Nephron progenitor cell (in vitro differentiated cells): ENCODE measurements around the gene MSANTD7.
A peak's percentile ranks its signal among the peaks of the same experiment; 100 is the strongest.

Experiments
- DNase-seq: peaks from one replicate; pipeline ENCODE4 v3.0.0; 2021
- H3K27ac Mint-ChIP-seq: 2 replicates; pipeline ENCODE4 v1.8.0; 2021; ENCODE audit warnings: mild to moderate bottlenecking, moderate library complexity, mixed read lengths
- H3K27me3 Mint-ChIP-seq: 2 replicates; pipeline ENCODE4 v1.8.0; 2021; ENCODE audit warnings: mild to moderate bottlenecking, low read depth, mixed read lengths; ENCODE audit not compliant: poor library complexity
- H3K36me3 Mint-ChIP-seq: 2 replicates; pipeline ENCODE4 v1.8.0; 2021; ENCODE audit warnings: low read depth, mixed read lengths
- H3K4me1 Mint-ChIP-seq: 2 replicates; pipeline ENCODE4 v1.8.0; 2021; ENCODE audit warnings: mixed read lengths
- H3K4me3 Mint-ChIP-seq: 2 replicates; pipeline ENCODE4 v1.8.0; 2021; ENCODE audit warnings: mild to moderate bottlenecking, moderate library complexity, mixed read lengths
- H3K9me3 Mint-ChIP-seq: 2 replicates; pipeline ENCODE4 v1.8.0; 2021; ENCODE audit warnings: mild to moderate bottlenecking, moderate library complexity, mixed read lengths
- TF ChIP-seq, protein P1 (sequence below): fragments of 200-600 bp; sonication (generic); IDR thresholded peaks from 2 replicates; pipeline ENCODE4 v1.5.0; 2021; ENCODE audit warnings: antibody characterized with exemption

MSANTD7 gene

DNA sequence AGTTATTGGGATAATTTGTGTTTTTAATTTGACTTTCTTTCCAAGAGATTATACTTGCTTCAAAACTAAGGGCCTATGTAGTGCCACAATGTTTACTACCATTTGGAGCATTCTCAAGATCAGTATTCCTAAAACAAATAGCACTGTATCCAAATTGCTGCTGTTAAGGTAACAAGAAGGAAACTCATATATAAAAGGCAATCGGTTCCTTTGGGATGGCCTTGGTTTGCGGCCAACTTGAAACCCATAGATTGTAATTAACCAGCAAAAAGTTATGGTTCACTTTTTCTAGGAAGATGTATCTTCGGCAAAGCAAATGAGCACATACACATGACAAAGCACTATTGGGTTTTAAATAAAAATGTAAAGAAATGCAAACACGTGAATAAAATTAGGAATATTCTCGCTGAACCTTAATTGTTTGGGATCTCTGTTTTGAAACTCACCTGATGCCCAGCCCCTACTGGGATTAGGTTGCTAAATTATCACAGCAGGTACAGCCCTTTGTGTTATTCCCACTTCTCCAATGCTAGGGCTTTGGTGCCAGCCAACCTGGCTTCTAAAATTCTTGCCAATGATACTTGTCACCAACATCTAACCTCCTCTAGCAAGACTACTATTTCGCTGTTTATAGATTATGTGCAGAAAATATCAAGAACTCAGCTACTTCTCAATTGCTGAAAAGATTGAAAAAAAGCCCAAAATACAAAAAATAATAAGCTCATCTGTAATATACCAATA, 16.3 kb upstream of the MSANTD7 start:
- H3K27me3 Mint-ChIP-seq: peaks cover 11% of the 10 kb centered on the region
- H3K36me3 Mint-ChIP-seq: no peaks in the 10 kb centered on the region
- no peak overlapping the region for H3K27ac Mint-ChIP-seq
- TF ChIP-seq, protein P1, sequence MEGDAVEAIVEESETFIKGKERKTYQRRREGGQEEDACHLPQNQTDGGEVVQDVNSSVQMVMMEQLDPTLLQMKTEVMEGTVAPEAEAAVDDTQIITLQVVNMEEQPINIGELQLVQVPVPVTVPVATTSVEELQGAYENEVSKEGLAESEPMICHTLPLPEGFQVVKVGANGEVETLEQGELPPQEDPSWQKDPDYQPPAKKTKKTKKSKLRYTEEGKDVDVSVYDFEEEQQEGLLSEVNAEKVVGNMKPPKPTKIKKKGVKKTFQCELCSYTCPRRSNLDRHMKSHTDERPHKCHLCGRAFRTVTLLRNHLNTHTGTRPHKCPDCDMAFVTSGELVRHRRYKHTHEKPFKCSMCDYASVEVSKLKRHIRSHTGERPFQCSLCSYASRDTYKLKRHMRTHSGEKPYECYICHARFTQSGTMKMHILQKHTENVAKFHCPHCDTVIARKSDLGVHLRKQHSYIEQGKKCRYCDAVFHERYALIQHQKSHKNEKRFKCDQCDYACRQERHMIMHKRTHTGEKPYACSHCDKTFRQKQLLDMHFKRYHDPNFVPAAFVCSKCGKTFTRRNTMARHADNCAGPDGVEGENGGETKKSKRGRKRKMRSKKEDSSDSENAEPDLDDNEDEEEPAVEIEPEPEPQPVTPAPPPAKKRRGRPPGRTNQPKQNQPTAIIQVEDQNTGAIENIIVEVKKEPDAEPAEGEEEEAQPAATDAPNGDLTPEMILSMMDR: no peak
- H3K4me3 Mint-ChIP-seq: no peak overlapping the region
- DNase-seq: no peak
- no peaks in the 10 kb centered on the region for H3K9me3 Mint-ChIP-seq
- peaks cover 11% of the 10 kb centered on the region for H3K4me1 Mint-ChIP-seq

DNA sequence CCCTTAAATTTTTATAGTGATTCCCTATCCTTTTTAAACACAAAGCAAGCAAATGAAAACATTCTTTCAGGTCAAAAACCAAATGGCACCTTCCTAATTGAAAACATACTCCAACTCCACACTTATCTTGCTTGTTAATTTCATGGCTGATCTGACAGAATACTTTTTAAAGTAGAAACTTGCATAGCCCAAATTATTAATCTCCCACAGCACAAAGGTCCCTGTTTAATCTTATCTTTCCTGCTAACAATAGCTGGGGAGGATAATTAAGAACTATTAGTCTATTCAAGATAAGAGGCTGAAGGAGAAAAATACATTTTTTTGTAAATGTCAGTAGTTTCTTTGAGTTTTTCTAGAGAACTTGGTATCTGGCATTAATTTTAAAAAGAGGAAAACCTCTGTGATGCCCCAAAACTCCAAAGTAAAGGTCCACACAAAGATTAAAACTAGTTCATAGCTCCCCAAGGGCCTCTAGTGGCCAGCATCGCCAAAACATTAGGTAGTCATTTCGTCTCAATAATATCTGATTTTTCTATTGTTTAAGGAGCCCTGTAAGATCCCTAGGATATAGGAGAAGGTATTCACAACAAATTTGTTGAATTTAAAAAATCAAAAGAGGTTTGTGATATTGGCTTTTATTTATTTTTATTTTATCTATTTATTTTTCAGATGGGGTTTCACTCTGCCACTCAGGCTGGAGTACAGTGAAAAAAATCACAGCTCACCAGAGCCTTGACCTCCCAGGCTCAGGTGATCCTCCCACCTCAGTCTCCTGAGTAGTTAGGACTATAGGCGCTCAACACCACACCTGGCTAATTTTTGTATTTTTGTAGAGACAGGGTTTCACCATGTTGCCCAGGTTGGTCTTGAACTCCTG, 15.0 kb upstream of the MSANTD7 start:
- TF ChIP-seq, protein P1: peak; percentile 65
- peak; percentile 22 for DNase-seq
- Mint-ChIP-seq H3K4me1 (peaks cover 11% of the 10 kb centered on the region), H3K27ac (no peak overlapping the region), H3K9me3 (no peaks in the 10 kb centered on the region), H3K27me3 (peaks cover 11% of the 10 kb centered on the region), H3K4me3 (no peak overlapping the region), H3K36me3 (no peaks in the 10 kb centered on the region)

DNA sequence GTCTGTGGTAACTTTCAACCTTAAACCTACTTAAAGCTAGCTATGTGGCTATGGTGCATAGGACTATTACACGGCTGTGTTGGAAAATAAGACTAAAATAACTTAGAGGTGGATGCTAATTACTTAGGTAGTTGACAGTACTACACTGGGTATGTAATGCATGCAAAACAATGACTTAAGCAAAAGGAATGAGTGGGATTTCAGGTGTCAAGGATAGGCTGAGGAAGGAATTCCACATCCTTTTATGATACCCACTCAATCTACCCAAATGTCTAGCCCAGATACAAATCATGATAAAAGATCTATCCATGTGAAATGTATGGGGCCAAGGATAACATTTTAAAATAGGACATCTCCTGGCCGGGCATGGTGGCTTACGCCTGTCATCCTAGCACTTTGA, 14.1 kb upstream of the MSANTD7 start:
- H3K9me3 Mint-ChIP-seq: no peaks in the 10 kb centered on the region
- no peak overlapping the region for H3K27ac Mint-ChIP-seq
- H3K4me3 Mint-ChIP-seq: no peak overlapping the region
- H3K36me3 Mint-ChIP-seq: no peaks in the 10 kb centered on the region
- no peak for DNase-seq
- peaks cover 11% of the 10 kb centered on the region for H3K27me3 Mint-ChIP-seq
- H3K4me1 Mint-ChIP-seq: peaks cover 11% of the 10 kb centered on the region
- TF ChIP-seq, protein P1: no peak

DNA sequence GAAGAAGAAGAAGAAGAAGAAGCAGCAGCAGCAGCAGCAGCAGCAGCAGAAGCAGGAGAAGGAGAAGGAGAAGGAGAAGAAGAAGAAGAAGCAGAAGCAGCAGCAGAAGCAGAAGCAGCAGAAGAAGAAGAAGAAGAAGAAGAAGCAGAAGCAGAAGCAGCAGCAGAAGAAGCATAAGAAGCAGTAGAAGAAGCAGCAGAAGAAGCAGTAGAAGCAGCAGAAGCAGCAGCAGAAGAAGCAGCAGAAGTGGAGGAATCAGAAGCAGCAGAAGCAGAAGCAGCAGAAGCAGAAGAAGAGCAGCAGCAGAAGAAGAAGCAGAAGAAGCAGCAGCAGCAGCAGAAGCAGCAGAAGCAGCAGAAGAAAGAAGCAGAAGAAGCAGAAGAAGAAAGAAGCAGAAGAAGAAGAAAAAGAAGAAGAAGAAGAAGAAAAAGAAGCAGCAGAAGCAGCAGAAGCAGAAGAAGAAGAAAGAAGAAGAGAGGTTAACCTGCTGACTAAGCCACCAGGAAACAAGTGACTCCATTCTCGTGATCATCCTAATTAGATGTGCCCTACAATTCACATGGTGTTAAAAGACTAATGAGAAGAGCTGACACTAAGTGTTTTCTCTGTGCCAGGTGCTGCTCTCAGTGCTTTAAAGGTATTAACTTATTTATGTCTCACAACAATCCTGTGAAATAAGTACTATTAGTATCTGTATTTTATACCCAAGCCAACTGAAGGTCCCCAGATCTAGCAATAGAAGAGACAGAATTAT, 11.9 kb upstream of the MSANTD7 start:
- no peak overlapping the region for H3K4me3 Mint-ChIP-seq
- peaks cover 11% of the 10 kb centered on the region for H3K27me3 Mint-ChIP-seq
- TF ChIP-seq, protein P1: no peak
- DNase-seq: no peak
- no peaks in the 10 kb centered on the region for H3K9me3 Mint-ChIP-seq
- H3K36me3 Mint-ChIP-seq: no peaks in the 10 kb centered on the region
- no peak overlapping the region for H3K27ac Mint-ChIP-seq
- H3K4me1 Mint-ChIP-seq: peaks cover 7% of the 10 kb centered on the region

DNA sequence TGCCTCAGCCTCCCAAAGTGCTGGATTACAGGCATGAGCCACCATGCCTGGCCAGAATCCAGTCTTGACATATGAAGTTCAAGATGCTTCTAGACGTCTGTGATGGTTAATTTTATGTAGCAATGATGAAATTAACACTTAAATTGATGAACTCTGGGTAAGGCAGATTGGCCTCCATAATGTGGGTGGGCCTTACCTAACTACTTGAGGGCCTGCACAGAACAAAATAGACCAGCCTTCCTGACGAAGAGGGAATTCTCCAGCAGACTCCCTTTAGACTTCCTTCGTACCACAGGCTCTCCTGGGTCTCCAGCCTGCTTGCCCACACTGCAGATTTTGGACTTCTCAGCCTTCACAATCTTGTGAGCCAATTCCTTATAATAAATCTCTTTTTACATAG, 5.0 kb upstream of the MSANTD7 start:
- Mint-ChIP-seq H3K9me3 (no peaks in the 10 kb centered on the region), H3K27me3 (no peaks in the 10 kb centered on the region), H3K4me3 (no peak overlapping the region), H3K36me3 (peaks cover 9% of the 10 kb centered on the region), H3K4me1 (peaks cover 20% of the 10 kb centered on the region), H3K27ac (no peak overlapping the region)
- TF ChIP-seq, protein P1: no peak
- no peak for DNase-seq
